Spinal cord (tissue), 10 donors: Measurements from ENCODE around the gene STX8. TPM values are rescaled to one million over a fixed set of nuclear protein-coding genes. Genes with fewer than 3 reads are reported as not detected.
A peak's percentile ranks its signal among the peaks of the same experiment; 100 is the strongest.

Experiments used
- DNase-seq, 6 donors: peaks; one replicate each; pipeline versions ENCODE4 v3.0.0 to v3.0.0-alpha.2; 2013 to 2015; ENCODE audit warnings: low spot score in 6 of 6, low read depth in 4 of 6
- H3K27ac ChIP-seq: one replicate; pipeline ENCODE4 v1.5.1; 2013; ENCODE audit warnings: low read depth, low read length, control low read depth
- H3K27me3 ChIP-seq: one replicate; pipeline ENCODE4 v1.6.1; 2013; ENCODE audit warnings: low read length; ENCODE audit not compliant: control insufficient read depth, insufficient read depth
- H3K36me3 ChIP-seq: one replicate; pipeline ENCODE4 v1.6.1; 2013; ENCODE audit warnings: low read length; ENCODE audit not compliant: control insufficient read depth, insufficient read depth
- H3K4me1 ChIP-seq: one replicate; pipeline ENCODE4 v1.6.1; 2013; ENCODE audit warnings: low read length; ENCODE audit not compliant: control insufficient read depth, insufficient read depth
- H3K4me3 ChIP-seq: one replicate; pipeline ENCODE4 v1.5.1; 2013; ENCODE audit warnings: low read depth, low read length, control low read depth
- H3K9me3 ChIP-seq: one replicate; pipeline ENCODE4 v1.6.1; 2013; ENCODE audit warnings: low read length; ENCODE audit not compliant: control insufficient read depth, insufficient read depth
- WGBS: methylation state at CpG from one replicate; pipeline ENCODE4 v1.1.5; 2013; ENCODE audit warnings: missing lambda C conversion rate; ENCODE audit not compliant: insufficient coverage; 5-methylcytosine and 5-hydroxymethylcytosine counted together
- polyA plus RNA-seq, 2 donors: library from polyadenylated mRNA; unstranded; fragments of 120-200 nt; gene quantifications; one replicate each; pipeline ENCODE4 v1.2.1, GENCODE V29; 2013; ENCODE audit not compliant: insufficient read length in 2 of 2
- total RNA-seq, 2 donors: library from RNA; depleted of rRNA in 1 of 2; stranded (reverse); fragments of 120-200 nt in 1 of 2; fragments of >200 nt in 1 of 2; gene quantifications; one replicate each; pipeline versions ENCODE4 v1.2.3 to v1.2.4, GENCODE V29; 2013 to 2014
- donor health status: healthy.

Gene STX8
- total and polyA plus RNA-seq, 4 donors: 55.5 to 89.2 (median 63.2) TPM

- 9% methylated on average over 50 of the region's 84 CpGs for WGBS
- peak in 2 of 6 donors; percentile 75 to 79 for DNase-seq
- peaks cover 85% of the 10 kb centered on the region for H3K4me1 ChIP-seq
- no peaks in the 10 kb centered on the region for H3K27me3 ChIP-seq
- H3K27ac ChIP-seq: peak overlapping the region; percentile 80
- H3K4me3 ChIP-seq: peak overlapping the region; percentile 43
- no peaks in the 10 kb centered on the region for H3K9me3 ChIP-seq
- H3K36me3 ChIP-seq: peaks cover 20% of the 10 kb centered on the region
Observed at GRCh38 chr17:9239793-9240658, 335.6 kb downstream of the STX8 start.

GRCh38 chr17:9239246-9239792, 336.3 kb downstream of the STX8 start:
- Histone ChIP-seq H3K27me3 (no peaks in the 10 kb centered on the region), H3K4me1 (peaks cover 81% of the 10 kb centered on the region), H3K4me3 (peak overlapping the region; percentile 43), H3K36me3 (peaks cover 17% of the 10 kb centered on the region), H3K9me3 (no peaks in the 10 kb centered on the region), H3K27ac (peak overlapping the region; percentile 80)
- DNase-seq: no peak
- WGBS: 37% methylated on average over 27 of the region's 27 CpGs

- Histone ChIP-seq H3K4me1 (peaks cover 83% of the 10 kb centered on the region), H3K36me3 (peaks cover 23% of the 10 kb centered on the region), H3K27me3 (no peaks in the 10 kb centered on the region), H3K4me3 (no peak overlapping the region), H3K9me3 (no peaks in the 10 kb centered on the region), H3K27ac (peak overlapping the region; percentile 80)
- DNase-seq: no peak
- WGBS: 93% methylated on average over 11 of the region's 12 CpGs
Observed at GRCh38 chr17:9238340-9239245, 337.0 kb downstream of the STX8 start.

GRCh38 chr17:9237661-9238301, 337.8 kb downstream of the STX8 start:
- DNase-seq: peak in 3 of 6 donors; percentile 70 to 92 (median 88)
- 46% methylated on average over 13 of the region's 13 CpGs for WGBS
- Histone ChIP-seq H3K4me3 (no peak overlapping the region), H3K27ac (peak overlapping the region; percentile 27), H3K27me3 (peaks cover 2% of the 10 kb centered on the region), H3K9me3 (no peaks in the 10 kb centered on the region), H3K36me3 (peaks cover 21% of the 10 kb centered on the region), H3K4me1 (peaks cover 83% of the 10 kb centered on the region)

GRCh38 chr17:9237053-9237410, 338.6 kb downstream of the STX8 start:
- Histone ChIP-seq H3K36me3 (peaks cover 19% of the 10 kb centered on the region), H3K4me3 (no peak overlapping the region), H3K27ac (no peak overlapping the region), H3K27me3 (peaks cover 2% of the 10 kb centered on the region), H3K4me1 (peaks cover 83% of the 10 kb centered on the region), H3K9me3 (no peaks in the 10 kb centered on the region)
- 82% methylated on average over 3 of the region's 3 CpGs for WGBS
- DNase-seq: no peak

- no peaks in the 10 kb centered on the region for H3K9me3 ChIP-seq
- no peak for DNase-seq
- peaks cover 25% of the 10 kb centered on the region for H3K36me3 ChIP-seq
- H3K4me3 ChIP-seq: no peak overlapping the region
- no peak overlapping the region for H3K27ac ChIP-seq
- WGBS: 83% methylated on average over 6 of the region's 7 CpGs
- H3K27me3 ChIP-seq: peaks cover 4% of the 10 kb centered on the region
- H3K4me1 ChIP-seq: peaks cover 83% of the 10 kb centered on the region
Observed at GRCh38 chr17:9236286-9237052, 339.2 kb downstream of the STX8 start.

GRCh38 chr17:9235346-9235745, 340.3 kb downstream of the STX8 start:
- Histone ChIP-seq H3K27ac (no peak overlapping the region), H3K4me1 (peaks cover 82% of the 10 kb centered on the region), H3K4me3 (no peak overlapping the region), H3K9me3 (no peaks in the 10 kb centered on the region), H3K36me3 (peaks cover 32% of the 10 kb centered on the region), H3K27me3 (peaks cover 4% of the 10 kb centered on the region)
- no peak for DNase-seq
- WGBS: 75% methylated on average over 2 of the region's 4 CpGs

GRCh38 chr17:9234389-9234945, 341.2 kb downstream of the STX8 start:
- Histone ChIP-seq H3K27me3 (peaks cover 4% of the 10 kb centered on the region), H3K27ac (no peak overlapping the region), H3K4me1 (peaks cover 80% of the 10 kb centered on the region), H3K4me3 (no peak overlapping the region), H3K9me3 (no peaks in the 10 kb centered on the region), H3K36me3 (peaks cover 38% of the 10 kb centered on the region)
- DNase-seq: no peak
- 71% methylated on average over 8 of the region's 8 CpGs for WGBS
